Thoracic aorta (tissue), 2 donors: ENCODE results near the gene HAPSTR1. TPM values are rescaled to one million over a fixed set of nuclear protein-coding genes. Genes with fewer than 3 reads are reported as not detected.

Experiments
- ATAC-seq: fragments of 150-250 bp; one replicate; pipeline ENCODE4 v1.8.0; 2017; ENCODE audit warnings: low read depth; ENCODE audit not compliant: insufficient number of reproducible peaks, low FRiP score
- DNase-seq: peaks from one replicate; pipeline ENCODE4 v3.0.0-alpha.2; 2020; ENCODE audit warnings: low spot score
- H3K27ac ChIP-seq, 2 donors: fragments of 200-600 bp; sonication (generic); 1 replicate in 1 of 2; 2 replicates in 1 of 2; pipeline ENCODE4 v1.5.1; 2016; ENCODE audit warnings: mild to moderate bottlenecking in 2 of 2, moderate library complexity in 2 of 2
- H3K27me3 ChIP-seq: fragments of 200-600 bp; sonication (generic); replicated peaks from 2 replicates; pipeline ENCODE4 v1.6.0; 2016; ENCODE audit warnings: mild to moderate bottlenecking; ENCODE audit not compliant: insufficient read depth
- H3K36me3 ChIP-seq: fragments of 200-600 bp; sonication (generic); one replicate; pipeline ENCODE4 v1.5.1; 2016
- H3K4me1 ChIP-seq, 2 donors: fragments of 200-600 bp; sonication (generic); 1 replicate in 1 of 2; 2 replicates in 1 of 2; pipeline versions ENCODE4 v1.5.1 to v1.6.0; 2016; ENCODE audit warnings: low read depth in 2 of 2, mild to moderate bottlenecking in 1 of 2; ENCODE audit not compliant: control insufficient read depth in 1 of 2
- H3K4me3 ChIP-seq: fragments of 200-600 bp; sonication (generic); 2 replicates; pipeline ENCODE4 v1.5.1; 2016; ENCODE audit warnings: mild to moderate bottlenecking
- H3K9me3 ChIP-seq: fragments of 200-600 bp; sonication (generic); 2 replicates; pipeline ENCODE4 v1.5.1; 2016
- total RNA-seq, 2 donors: library from RNA; depleted of rRNA; stranded (reverse); fragments of >200 nt; gene quantifications; one replicate each; pipeline versions ENCODE4 v1.1.0 to v1.2.3, GENCODE V29; 2016
- TF ChIP-seq, protein P1 (sequence below): fragments of 200-600 bp; sonication (generic); IDR thresholded peaks from one replicate; pipeline ENCODE4 v1.5.1; 2019; ENCODE audit warnings: antibody characterized with exemption

The HAPSTR1 gene
- total RNA-seq, 2 donors from 2014 or later = 60.4 to 90.8 TPM

DNA sequence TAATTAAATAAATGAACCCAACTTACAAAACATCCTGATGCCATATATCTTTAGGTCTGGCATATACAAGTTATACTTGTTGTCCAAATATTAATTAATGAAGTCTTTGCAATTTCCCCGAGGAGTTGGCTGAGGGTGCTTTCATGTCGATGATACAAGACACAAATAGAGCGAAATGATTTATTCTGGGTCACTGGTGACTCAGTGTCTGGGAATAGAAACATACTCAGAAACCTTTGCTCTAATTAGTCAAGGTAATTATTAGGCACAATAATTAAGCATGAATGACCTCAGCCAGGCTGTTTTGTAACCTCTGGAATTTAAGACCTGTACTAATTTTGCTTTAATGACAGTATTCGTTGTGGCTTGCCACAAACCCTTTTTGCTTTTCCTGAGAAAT lies 37.0 kb upstream of the HAPSTR1 start:
- DNase-seq (no peak), ATAC-seq (no peak)
- peaks cover 0 to 5% of the 10 kb centered on the region in 2 donors for H3K4me1 ChIP-seq
- no peak overlapping the region for H3K27ac ChIP-seq
- no peak overlapping the region for H3K4me3 ChIP-seq
- no peaks in the 10 kb centered on the region for H3K27me3 ChIP-seq
- H3K9me3 ChIP-seq = no peaks in the 10 kb centered on the region
- no peaks in the 10 kb centered on the region for H3K36me3 ChIP-seq
- TF ChIP-seq, protein P1, sequence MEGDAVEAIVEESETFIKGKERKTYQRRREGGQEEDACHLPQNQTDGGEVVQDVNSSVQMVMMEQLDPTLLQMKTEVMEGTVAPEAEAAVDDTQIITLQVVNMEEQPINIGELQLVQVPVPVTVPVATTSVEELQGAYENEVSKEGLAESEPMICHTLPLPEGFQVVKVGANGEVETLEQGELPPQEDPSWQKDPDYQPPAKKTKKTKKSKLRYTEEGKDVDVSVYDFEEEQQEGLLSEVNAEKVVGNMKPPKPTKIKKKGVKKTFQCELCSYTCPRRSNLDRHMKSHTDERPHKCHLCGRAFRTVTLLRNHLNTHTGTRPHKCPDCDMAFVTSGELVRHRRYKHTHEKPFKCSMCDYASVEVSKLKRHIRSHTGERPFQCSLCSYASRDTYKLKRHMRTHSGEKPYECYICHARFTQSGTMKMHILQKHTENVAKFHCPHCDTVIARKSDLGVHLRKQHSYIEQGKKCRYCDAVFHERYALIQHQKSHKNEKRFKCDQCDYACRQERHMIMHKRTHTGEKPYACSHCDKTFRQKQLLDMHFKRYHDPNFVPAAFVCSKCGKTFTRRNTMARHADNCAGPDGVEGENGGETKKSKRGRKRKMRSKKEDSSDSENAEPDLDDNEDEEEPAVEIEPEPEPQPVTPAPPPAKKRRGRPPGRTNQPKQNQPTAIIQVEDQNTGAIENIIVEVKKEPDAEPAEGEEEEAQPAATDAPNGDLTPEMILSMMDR = no peak

DNA sequence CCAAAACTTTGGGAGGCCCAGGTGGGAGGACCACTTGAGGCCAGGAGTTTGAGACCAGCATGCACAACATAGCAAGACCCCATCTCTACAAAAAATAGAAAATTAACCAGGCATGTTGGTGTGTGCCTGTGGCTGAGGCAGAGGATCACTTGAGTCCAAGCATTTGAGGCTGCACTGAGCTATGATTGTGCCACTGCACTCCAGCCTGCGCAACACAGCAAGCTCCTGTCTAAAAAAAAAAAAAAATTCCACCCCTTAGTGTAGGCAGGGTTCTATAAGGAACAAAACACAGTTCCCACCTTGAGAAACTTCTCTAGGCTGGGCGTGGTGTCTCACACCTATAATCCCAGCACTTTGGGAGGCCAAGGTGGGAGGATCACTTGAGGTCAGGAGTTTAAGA lies 36.3 kb upstream of the HAPSTR1 start:
- DNase-seq = no peak
- peaks cover 0 to 5% of the 10 kb centered on the region in 2 donors for H3K4me1 ChIP-seq
- ATAC-seq = no peak
- TF ChIP-seq, protein P1 = no peak
- no peaks in the 10 kb centered on the region for H3K9me3 ChIP-seq
- H3K27me3 ChIP-seq = no peaks in the 10 kb centered on the region
- no peaks in the 10 kb centered on the region for H3K36me3 ChIP-seq
- no peak overlapping the region for H3K4me3 ChIP-seq
- H3K27ac ChIP-seq = no peak overlapping the region

DNA sequence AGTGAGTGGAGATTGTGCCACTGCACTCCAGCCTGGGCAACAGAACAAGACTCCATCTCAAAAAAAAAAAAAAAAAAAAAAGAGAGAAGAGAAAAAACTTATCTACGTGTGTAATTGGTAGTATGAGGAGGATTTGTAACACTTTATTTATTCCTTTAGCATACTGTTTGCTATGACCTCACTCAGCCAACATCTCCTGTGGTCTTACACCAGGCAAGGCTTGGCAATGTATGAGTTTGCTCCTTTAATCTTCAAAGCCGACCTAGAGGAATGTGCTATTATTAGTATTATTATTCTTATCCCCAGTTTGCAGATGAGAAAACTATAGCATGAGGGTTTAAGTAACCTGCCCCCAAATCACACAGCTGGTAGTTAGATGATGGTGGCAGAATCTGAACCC lies 35.8 kb upstream of the HAPSTR1 start:
- H3K36me3 ChIP-seq = no peaks in the 10 kb centered on the region
- ATAC-seq = no peak
- DNase-seq = no peak
- no peak overlapping the region for H3K4me3 ChIP-seq
- TF ChIP-seq, protein P1 = no peak
- H3K27ac ChIP-seq = no peak overlapping the region
- peaks cover 3 to 7% of the 10 kb centered on the region in 2 donors for H3K4me1 ChIP-seq
- no peaks in the 10 kb centered on the region for H3K9me3 ChIP-seq
- H3K27me3 ChIP-seq = no peaks in the 10 kb centered on the region

DNA sequence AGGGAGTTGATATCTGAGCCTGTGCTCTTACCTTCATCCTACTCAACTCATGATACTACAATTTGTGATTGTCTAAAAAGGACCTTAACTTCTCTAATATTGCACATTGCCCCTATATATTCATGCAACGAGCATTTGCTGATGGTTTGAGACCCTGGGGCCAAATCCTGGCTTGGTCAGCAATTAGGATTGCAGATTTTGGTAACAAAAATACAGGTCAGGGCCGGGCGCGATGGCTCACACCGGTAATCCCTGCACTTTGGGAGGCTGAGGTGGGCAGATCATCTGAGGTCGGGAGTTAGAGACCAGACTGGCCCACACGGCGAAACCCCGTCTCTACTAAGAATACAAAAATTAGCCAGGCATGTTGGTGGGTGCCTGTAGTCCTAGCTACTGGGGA lies 35.4 kb upstream of the HAPSTR1 start:
- Histone ChIP-seq H3K27ac (no peak overlapping the region), H3K4me1 (peaks cover 5 to 11% of the 10 kb centered on the region in 2 donors), H3K9me3 (no peaks in the 10 kb centered on the region), H3K36me3 (no peaks in the 10 kb centered on the region), H3K4me3 (no peak overlapping the region), H3K27me3 (no peaks in the 10 kb centered on the region)
- TF ChIP-seq, protein P1 = no peak
- DNase-seq = no peak
- ATAC-seq = no peak

DNA sequence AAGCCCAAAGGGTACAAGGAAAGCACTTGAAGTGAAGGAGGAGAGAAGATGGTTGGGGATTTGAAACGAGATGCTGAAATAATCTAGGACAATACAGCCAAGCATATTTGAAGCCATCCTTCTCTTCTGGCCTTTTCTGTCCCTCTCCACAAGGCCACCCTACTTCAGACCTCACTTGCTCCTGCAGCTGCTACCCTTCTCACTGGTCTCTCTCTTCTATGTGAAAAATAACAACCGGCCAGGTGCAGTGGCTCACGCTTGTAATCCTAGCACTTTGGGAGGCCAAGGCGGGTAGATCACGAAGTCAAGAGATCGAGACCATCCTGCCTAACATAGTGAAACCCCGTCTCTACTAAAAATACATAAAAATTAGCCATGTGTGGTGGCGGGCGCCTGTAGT lies 33.2 kb upstream of the HAPSTR1 start:
- Histone ChIP-seq H3K9me3 (no peaks in the 10 kb centered on the region), H3K36me3 (no peaks in the 10 kb centered on the region), H3K27me3 (no peaks in the 10 kb centered on the region), H3K4me1 (peaks cover 7 to 17% of the 10 kb centered on the region in 2 donors), H3K4me3 (no peak overlapping the region), H3K27ac (no peak overlapping the region)
- TF ChIP-seq, protein P1 = no peak
- no peak for ATAC-seq
- no peak for DNase-seq
